ENCODE results near the gene PIP5K1B. TPM values are rescaled to one million over a fixed set of nuclear protein-coding genes. Genes with fewer than 3 reads are reported as not detected.

PIP5K1B gene
- total RNA-seq, 1 experiment from 2014 or later = 10.3 TPM

DNA sequence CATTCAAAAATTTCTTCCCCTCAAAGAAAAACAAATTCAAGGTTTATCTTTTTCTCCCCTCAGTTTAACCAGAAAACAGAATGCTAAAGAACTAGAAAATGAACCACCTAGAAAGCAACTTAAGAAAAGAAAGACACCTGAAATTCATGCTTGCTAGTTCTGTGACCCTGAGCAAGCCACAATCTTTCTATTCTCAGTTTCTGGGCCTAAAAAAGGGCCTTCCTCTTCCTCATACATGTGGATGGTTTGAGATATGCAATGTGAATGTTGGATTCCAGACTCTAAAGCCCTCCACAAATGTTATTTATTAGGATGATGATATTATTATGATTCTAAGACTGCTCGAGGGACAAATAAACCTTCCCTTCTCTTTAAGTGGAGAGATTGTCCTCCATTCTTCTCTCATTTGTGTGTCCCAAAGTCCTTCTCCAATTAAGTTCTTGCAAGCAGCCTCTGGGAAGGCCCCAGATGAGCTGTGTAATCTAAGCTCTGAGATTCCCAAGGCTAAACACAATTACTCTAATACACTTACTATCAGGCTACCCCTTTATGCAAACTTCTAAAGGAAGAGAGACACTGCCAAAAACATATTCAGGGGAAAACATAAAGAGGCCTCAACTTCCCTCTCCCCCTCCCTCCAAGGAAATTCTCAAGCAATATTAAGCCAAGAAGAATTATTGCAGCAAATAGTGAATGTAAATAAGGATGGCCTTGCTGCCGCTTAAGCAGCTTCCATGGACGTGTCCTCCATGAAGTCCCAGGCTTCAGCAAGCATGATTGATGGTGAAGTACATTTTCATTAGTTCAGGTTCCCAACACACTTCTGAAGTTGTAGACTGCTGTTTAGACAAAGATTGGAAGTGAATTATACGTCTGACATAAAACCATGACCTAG lies 228.6 kb downstream of the PIP5K1B start:
- DNase-seq = no peak
- H3K9me3 Mint-ChIP-seq (ENCODE audit: unreplicated experiment) = no peaks in the 10 kb centered on the region
- no peaks in the 10 kb centered on the region for H3K27me3 Mint-ChIP-seq (ENCODE audit: insufficient read depth, unreplicated experiment)
- no peaks in the 10 kb centered on the region for H3K27me3 ChIP-seq (replicated peaks; ENCODE audit: control insufficient read depth, insufficient read depth, low read length)
- H3K4me1 ChIP-seq = no peaks in the 10 kb centered on the region
- intact Hi-C loops (cut with micrococcal nuclease; ENCODE audit: unreplicated experiment) = no loop called here
- POLR2A ChIA-PET = no interaction called here
- TF ChIP-seq, protein P1, sequence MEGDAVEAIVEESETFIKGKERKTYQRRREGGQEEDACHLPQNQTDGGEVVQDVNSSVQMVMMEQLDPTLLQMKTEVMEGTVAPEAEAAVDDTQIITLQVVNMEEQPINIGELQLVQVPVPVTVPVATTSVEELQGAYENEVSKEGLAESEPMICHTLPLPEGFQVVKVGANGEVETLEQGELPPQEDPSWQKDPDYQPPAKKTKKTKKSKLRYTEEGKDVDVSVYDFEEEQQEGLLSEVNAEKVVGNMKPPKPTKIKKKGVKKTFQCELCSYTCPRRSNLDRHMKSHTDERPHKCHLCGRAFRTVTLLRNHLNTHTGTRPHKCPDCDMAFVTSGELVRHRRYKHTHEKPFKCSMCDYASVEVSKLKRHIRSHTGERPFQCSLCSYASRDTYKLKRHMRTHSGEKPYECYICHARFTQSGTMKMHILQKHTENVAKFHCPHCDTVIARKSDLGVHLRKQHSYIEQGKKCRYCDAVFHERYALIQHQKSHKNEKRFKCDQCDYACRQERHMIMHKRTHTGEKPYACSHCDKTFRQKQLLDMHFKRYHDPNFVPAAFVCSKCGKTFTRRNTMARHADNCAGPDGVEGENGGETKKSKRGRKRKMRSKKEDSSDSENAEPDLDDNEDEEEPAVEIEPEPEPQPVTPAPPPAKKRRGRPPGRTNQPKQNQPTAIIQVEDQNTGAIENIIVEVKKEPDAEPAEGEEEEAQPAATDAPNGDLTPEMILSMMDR (IDR thresholded peaks at IDR 0.05; ENCODE audit: insufficient read depth in 1 of 2, low read depth in 1 of 2, low read length in 1 of 2, severe bottlenecking in 1 of 2, unreplicated experiment in 1 of 2) = no peak
- no peaks in the 10 kb centered on the region for H3K36me3 Mint-ChIP-seq (ENCODE audit: insufficient read depth, unreplicated experiment)
- no peak overlapping the region for H3K4me3 ChIP-seq (ENCODE audit: low read depth, low read length)
- no peaks in the 10 kb centered on the region for H3K4me1 Mint-ChIP-seq (ENCODE audit: low read depth, unreplicated experiment)
- H3K36me3 ChIP-seq (ENCODE audit: control insufficient read depth, insufficient read depth, low read length) = no peaks in the 10 kb centered on the region
- no peak overlapping the region for H3K27ac Mint-ChIP-seq (ENCODE audit: unreplicated experiment)
- no peaks in the 10 kb centered on the region for H3K9me3 ChIP-seq
- BruUV-seq (replicated peaks) = no TSS peak
- no peak overlapping the region for H3K4me3 Mint-ChIP-seq (ENCODE audit: unreplicated experiment)
- CTCF ChIA-PET = no interaction called here

GRCh38 chr9:68934329-68934644 lies 229.2 kb downstream of the PIP5K1B start:
- Histone ChIP-seq H3K4me1 (no peaks in the 10 kb centered on the region), H3K36me3 (ENCODE audit: control insufficient read depth, insufficient read depth, low read length) (no peaks in the 10 kb centered on the region), H3K27me3 (replicated peaks; ENCODE audit: control insufficient read depth, insufficient read depth, low read length) (no peaks in the 10 kb centered on the region), H3K4me3 (ENCODE audit: low read depth, low read length) (no peak overlapping the region), H3K9me3 (no peaks in the 10 kb centered on the region)
- ChIA-PET CTCF (no interaction called here), POLR2A (no interaction called here)
- no peaks in the 10 kb centered on the region for H3K27me3 Mint-ChIP-seq (ENCODE audit: insufficient read depth, unreplicated experiment)
- no peak for DNase-seq
- TF ChIP-seq, protein P1 (IDR thresholded peaks at IDR 0.05; ENCODE audit: insufficient read depth in 1 of 2, low read depth in 1 of 2, low read length in 1 of 2, severe bottlenecking in 1 of 2, unreplicated experiment in 1 of 2) = no peak
- no peaks in the 10 kb centered on the region for H3K9me3 Mint-ChIP-seq (ENCODE audit: unreplicated experiment)
- no TSS peak for BruUV-seq (replicated peaks)
- H3K4me3 Mint-ChIP-seq (ENCODE audit: unreplicated experiment) = no peak overlapping the region
- no peak overlapping the region for H3K27ac Mint-ChIP-seq (ENCODE audit: unreplicated experiment)
- no peaks in the 10 kb centered on the region for H3K4me1 Mint-ChIP-seq (ENCODE audit: low read depth, unreplicated experiment)
- no peaks in the 10 kb centered on the region for H3K36me3 Mint-ChIP-seq (ENCODE audit: insufficient read depth, unreplicated experiment)
- intact Hi-C loops (cut with micrococcal nuclease; ENCODE audit: unreplicated experiment) = no loop called here

DNA sequence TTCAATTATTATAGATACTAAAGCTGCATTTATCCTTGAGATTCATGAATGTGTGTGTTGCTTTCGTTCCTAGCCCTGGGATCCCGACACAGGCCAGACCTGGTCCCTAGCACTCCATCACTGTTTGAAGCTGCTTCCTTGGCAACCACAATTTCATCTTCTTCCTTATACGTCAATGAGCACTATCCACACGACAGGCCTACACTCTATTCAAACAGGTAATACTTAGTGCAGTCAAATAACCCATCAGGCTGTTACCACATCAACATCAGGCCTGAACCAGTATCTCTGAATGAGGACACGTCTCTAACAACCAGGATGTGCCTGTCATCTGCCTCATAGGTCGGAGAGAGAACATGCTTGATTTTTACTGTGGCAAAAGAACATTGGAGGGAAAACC lies 235.5 kb downstream of the PIP5K1B start:
- no peaks in the 10 kb centered on the region for H3K4me1 Mint-ChIP-seq (ENCODE audit: low read depth, unreplicated experiment)
- ChIA-PET POLR2A (no interaction called here), CTCF (no interaction called here)
- TF ChIP-seq, protein P1 (IDR thresholded peaks at IDR 0.05; ENCODE audit: insufficient read depth in 1 of 2, low read depth in 1 of 2, low read length in 1 of 2, severe bottlenecking in 1 of 2, unreplicated experiment in 1 of 2) = no peak
- no peak overlapping the region for H3K4me3 Mint-ChIP-seq (ENCODE audit: unreplicated experiment)
- no TSS peak for BruUV-seq (replicated peaks)
- intact Hi-C loops (cut with micrococcal nuclease; ENCODE audit: unreplicated experiment) = no loop called here
- H3K27ac Mint-ChIP-seq (ENCODE audit: unreplicated experiment) = no peak overlapping the region
- no peaks in the 10 kb centered on the region for H3K4me1 ChIP-seq
- no peaks in the 10 kb centered on the region for H3K27me3 ChIP-seq (replicated peaks; ENCODE audit: control insufficient read depth, insufficient read depth, low read length)
- no peak for DNase-seq
- no peak overlapping the region for H3K4me3 ChIP-seq (ENCODE audit: low read depth, low read length)
- H3K27me3 Mint-ChIP-seq (ENCODE audit: insufficient read depth, unreplicated experiment) = no peaks in the 10 kb centered on the region
- no peaks in the 10 kb centered on the region for H3K9me3 ChIP-seq
- no peaks in the 10 kb centered on the region for H3K36me3 ChIP-seq (ENCODE audit: control insufficient read depth, insufficient read depth, low read length)
- no peaks in the 10 kb centered on the region for H3K36me3 Mint-ChIP-seq (ENCODE audit: insufficient read depth, unreplicated experiment)
- no peaks in the 10 kb centered on the region for H3K9me3 Mint-ChIP-seq (ENCODE audit: unreplicated experiment)

Data from Caco-2 (cell line).